DOHH2 (cell line): ENCODE results near the gene HOXB3.

Source experiments
- EZH2phosphoT487 ChIP-seq: fragments of 200-600 bp; sonication (generic); IDR thresholded peaks from 2 replicates; pipeline ENCODE4 v1.6.1; 2017; ENCODE audit warnings: borderline replicate concordance, mild to moderate bottlenecking, antibody characterized with exemption, low read length, moderate library complexity, mixed read lengths
- TF ChIP-seq, protein P1 (sequence below): fragments of 200-600 bp; sonication (generic); IDR thresholded peaks from one replicate; pipeline ENCODE4 v1.5.1; 2014; ENCODE audit warnings: antibody characterized with exemption, mild to moderate bottlenecking, low read depth, low read length; ENCODE audit not compliant: poor library complexity, severe bottlenecking

DNA sequence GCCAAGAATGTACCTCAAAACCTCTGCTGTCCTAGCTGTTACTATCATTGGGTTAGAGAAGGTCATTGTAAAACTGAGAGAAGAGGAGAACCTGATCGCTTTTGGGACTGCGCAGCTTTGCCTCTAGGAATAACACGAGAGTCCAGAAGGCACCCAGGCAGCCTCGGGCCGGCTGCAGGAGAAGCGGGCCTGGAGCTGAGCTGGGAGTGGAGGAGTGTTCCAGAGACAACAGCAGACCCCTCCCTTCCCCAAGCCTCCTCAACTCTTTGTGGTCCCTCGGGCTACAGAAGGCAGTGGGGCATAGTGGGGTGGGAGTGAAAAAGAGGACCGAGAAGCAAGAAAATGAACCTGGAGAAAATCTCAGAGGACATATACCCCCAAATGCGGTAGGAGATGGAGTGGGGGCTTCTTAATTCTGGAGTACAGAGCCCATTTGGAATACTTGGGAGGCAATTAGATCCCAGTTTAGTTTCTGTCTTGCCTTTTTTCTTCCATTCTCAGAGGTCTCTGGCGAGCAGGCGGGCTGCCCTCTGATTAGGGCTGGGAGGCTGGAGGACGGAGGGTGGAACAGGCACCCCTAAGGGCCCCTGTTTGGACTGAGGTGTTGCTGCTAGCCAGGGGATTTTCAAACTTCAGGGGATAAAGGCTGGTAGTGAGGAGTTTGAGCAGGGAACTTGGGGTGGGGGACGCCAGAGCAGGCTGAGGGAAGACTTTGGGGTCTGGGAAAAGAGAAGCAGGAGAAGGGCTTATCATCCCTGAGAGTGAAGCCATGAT lies 31.8 kb downstream of the HOXB3 start:
- TF ChIP-seq, protein P1, sequence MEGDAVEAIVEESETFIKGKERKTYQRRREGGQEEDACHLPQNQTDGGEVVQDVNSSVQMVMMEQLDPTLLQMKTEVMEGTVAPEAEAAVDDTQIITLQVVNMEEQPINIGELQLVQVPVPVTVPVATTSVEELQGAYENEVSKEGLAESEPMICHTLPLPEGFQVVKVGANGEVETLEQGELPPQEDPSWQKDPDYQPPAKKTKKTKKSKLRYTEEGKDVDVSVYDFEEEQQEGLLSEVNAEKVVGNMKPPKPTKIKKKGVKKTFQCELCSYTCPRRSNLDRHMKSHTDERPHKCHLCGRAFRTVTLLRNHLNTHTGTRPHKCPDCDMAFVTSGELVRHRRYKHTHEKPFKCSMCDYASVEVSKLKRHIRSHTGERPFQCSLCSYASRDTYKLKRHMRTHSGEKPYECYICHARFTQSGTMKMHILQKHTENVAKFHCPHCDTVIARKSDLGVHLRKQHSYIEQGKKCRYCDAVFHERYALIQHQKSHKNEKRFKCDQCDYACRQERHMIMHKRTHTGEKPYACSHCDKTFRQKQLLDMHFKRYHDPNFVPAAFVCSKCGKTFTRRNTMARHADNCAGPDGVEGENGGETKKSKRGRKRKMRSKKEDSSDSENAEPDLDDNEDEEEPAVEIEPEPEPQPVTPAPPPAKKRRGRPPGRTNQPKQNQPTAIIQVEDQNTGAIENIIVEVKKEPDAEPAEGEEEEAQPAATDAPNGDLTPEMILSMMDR, result no peak
- TF ChIP-seq EZH2phosphoT487, result no peak
